A673 (cell line): ENCODE measurements around the gene SLC50A1.

ENCODE experiments used
- EZH2 ChIP-seq: fragments of 200-600 bp; sonication (generic); IDR thresholded peaks from 2 replicates; pipeline ENCODE4 v1.6.1; 2017; ENCODE audit warnings: borderline replicate concordance, low read depth, mild to moderate bottlenecking, mixed read lengths, antibody characterized with exemption, low read length; ENCODE audit not compliant: poor library complexity, severe bottlenecking
- TF ChIP-seq, protein P1 (sequence below): fragments of 300-800, 200-600 bp; sonication (generic); conservative IDR thresholded peaks from 2 replicates; pipeline ENCODE4 v1.5.1; 2017; ENCODE audit warnings: low read depth, mild to moderate bottlenecking, antibody characterized with exemption, low read length, moderate library complexity, mixed read lengths

DNA sequence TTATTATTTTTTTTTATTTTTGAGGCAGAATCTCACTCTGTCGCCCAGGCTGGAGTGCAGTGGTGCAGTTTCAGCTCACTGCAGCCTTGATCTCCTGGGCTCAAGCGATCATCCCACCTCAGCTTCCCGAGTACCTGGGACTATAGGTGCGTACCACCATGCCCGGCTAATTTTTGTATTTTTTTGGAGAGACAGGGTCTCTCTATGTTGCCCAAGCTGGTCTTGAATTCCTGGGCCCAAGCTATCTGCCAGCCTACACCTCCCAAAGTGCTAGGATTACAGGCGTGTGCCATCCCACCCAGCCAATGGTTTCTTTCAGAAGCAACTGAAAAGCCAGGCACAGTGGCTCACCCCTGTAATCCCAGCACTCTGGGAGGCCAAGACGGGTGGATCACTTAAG, 35.2 kb downstream of the SLC50A1 start:
- TF ChIP-seq, protein P1, sequence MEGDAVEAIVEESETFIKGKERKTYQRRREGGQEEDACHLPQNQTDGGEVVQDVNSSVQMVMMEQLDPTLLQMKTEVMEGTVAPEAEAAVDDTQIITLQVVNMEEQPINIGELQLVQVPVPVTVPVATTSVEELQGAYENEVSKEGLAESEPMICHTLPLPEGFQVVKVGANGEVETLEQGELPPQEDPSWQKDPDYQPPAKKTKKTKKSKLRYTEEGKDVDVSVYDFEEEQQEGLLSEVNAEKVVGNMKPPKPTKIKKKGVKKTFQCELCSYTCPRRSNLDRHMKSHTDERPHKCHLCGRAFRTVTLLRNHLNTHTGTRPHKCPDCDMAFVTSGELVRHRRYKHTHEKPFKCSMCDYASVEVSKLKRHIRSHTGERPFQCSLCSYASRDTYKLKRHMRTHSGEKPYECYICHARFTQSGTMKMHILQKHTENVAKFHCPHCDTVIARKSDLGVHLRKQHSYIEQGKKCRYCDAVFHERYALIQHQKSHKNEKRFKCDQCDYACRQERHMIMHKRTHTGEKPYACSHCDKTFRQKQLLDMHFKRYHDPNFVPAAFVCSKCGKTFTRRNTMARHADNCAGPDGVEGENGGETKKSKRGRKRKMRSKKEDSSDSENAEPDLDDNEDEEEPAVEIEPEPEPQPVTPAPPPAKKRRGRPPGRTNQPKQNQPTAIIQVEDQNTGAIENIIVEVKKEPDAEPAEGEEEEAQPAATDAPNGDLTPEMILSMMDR: no peak
- TF ChIP-seq EZH2: no peak
